ENCODE results near the gene CRMP1. TPM values are rescaled to one million over a fixed set of nuclear protein-coding genes. Genes with fewer than 3 reads are reported as not detected.

Gene CRMP1
- total and polyA plus RNA-seq, 2 donors (not counting 3 experiments of a cell fraction or from before 2014, with no cell fraction given), result 0.06 TPM; not detected in 1

- no peak overlapping the region for H3K4me3 ChIP-seq (replicated peaks in 1 of 3; ENCODE audit: insufficient read depth in 1 of 3, low read depth in 1 of 3, low read length in 3 of 3)
- DNase-seq (ENCODE audit: low read depth, low spot score) (no peak), FAIRE-seq (no peak)
- BruUV-seq (replicated peaks), result no TSS peak
- no peak overlapping the region for H2AFZ ChIP-seq (ENCODE audit: low read depth, low read length)
- no peak overlapping the region for H3K4me2 ChIP-seq (ENCODE audit: insufficient read depth, low read length)
- no peaks in the 10 kb centered on the region for H3K79me2 ChIP-seq (ENCODE audit: control insufficient read depth, insufficient read depth, low read length)
- no peaks in the 10 kb centered on the region for H3K27me3 ChIP-seq (ENCODE audit: control insufficient read depth in 2 of 2, insufficient read depth in 2 of 2, low read length in 2 of 2)
- H3K27ac ChIP-seq (ENCODE audit: insufficient read depth, low read depth, low read length), result no peak overlapping the region
- dilution Hi-C loops (cut with MboI; ENCODE audit: extremely low pct_ligation_motif_present, low sequenced_read_pairs) (no loop called here), intact Hi-C loops (cut with micrococcal nuclease) (no loop called here)
- H3K9me3 ChIP-seq (replicated peaks; ENCODE audit: control insufficient read depth, insufficient read depth, low read length), result no peaks in the 10 kb centered on the region
- TF ChIP-seq JUN (IDR thresholded peaks at IDR 0.05; ENCODE audit: borderline replicate concordance, insufficient read depth, insufficient read length, low read depth) (no peak), MAX (IDR thresholded peaks at IDR 0.05; ENCODE audit: insufficient read depth, insufficient read length) (no peak), MYC (IDR thresholded peaks at IDR 0.05; ENCODE audit: low read depth, low read length) (no peak)
- POLR2A ChIA-PET, result no interaction called here
- H3K4me1 ChIP-seq (ENCODE audit: control insufficient read depth, extremely low read depth, insufficient read depth, low read length), result no peaks in the 10 kb centered on the region
- H3K9ac ChIP-seq (replicated peaks; ENCODE audit: extremely low read depth, insufficient read depth, low read length), result no peak overlapping the region
- CTCF ChIA-PET, result no interaction called here
- no peaks in the 10 kb centered on the region for H4K20me1 ChIP-seq (replicated peaks; ENCODE audit: control insufficient read depth, extremely low read depth, insufficient read depth, low read length)
- H3K9me1 ChIP-seq (replicated peaks; ENCODE audit: control insufficient read depth, extremely low read depth, insufficient read depth, low read length), result no peaks in the 10 kb centered on the region
- no peaks in the 10 kb centered on the region for H3K36me3 ChIP-seq (ENCODE audit: control insufficient read depth in 2 of 2, extremely low read depth in 1 of 2, insufficient read depth in 2 of 2, low read length in 2 of 2)
These were observed 34.9 kb upstream of the CRMP1 start for GRCh38 chr4:5927747-5928146.

- CTCF ChIA-PET, result no interaction called here
- Histone ChIP-seq H3K27ac (ENCODE audit: insufficient read depth, low read depth, low read length) (no peak overlapping the region), H3K9ac (replicated peaks; ENCODE audit: extremely low read depth, insufficient read depth, low read length) (no peak overlapping the region), H3K4me2 (ENCODE audit: insufficient read depth, low read length) (no peak overlapping the region), H3K9me3 (replicated peaks; ENCODE audit: control insufficient read depth, insufficient read depth, low read length) (no peaks in the 10 kb centered on the region), H3K79me2 (ENCODE audit: control insufficient read depth, insufficient read depth, low read length) (no peaks in the 10 kb centered on the region), H3K4me3 (replicated peaks in 1 of 3; ENCODE audit: insufficient read depth in 1 of 3, low read depth in 1 of 3, low read length in 3 of 3) (no peak overlapping the region), H2AFZ (ENCODE audit: low read depth, low read length) (no peak overlapping the region), H3K27me3 (ENCODE audit: control insufficient read depth in 2 of 2, insufficient read depth in 2 of 2, low read length in 2 of 2) (no peaks in the 10 kb centered on the region), H3K9me1 (replicated peaks; ENCODE audit: control insufficient read depth, extremely low read depth, insufficient read depth, low read length) (no peaks in the 10 kb centered on the region), H3K4me1 (ENCODE audit: control insufficient read depth, extremely low read depth, insufficient read depth, low read length) (no peaks in the 10 kb centered on the region), H3K36me3 (ENCODE audit: control insufficient read depth in 2 of 2, extremely low read depth in 1 of 2, insufficient read depth in 2 of 2, low read length in 2 of 2) (no peaks in the 10 kb centered on the region), H4K20me1 (replicated peaks; ENCODE audit: control insufficient read depth, extremely low read depth, insufficient read depth, low read length) (no peaks in the 10 kb centered on the region)
- no peak for DNase-seq (ENCODE audit: low read depth, low spot score)
- POLR2A ChIA-PET, result no interaction called here
- dilution Hi-C loops (cut with MboI; ENCODE audit: extremely low pct_ligation_motif_present, low sequenced_read_pairs) (no loop called here), intact Hi-C loops (cut with micrococcal nuclease) (no loop called here)
- TF ChIP-seq GATA2 (IDR thresholded peaks at IDR 0.05; ENCODE audit: insufficient read depth, insufficient read length, low read depth, low read length), result no peak
- no peak for TF ChIP-seq MYC (IDR thresholded peaks at IDR 0.05; ENCODE audit: low read depth, low read length)
- TF ChIP-seq MAX (IDR thresholded peaks at IDR 0.05; ENCODE audit: insufficient read depth, insufficient read length), result no peak
- no peak for TF ChIP-seq JUN (IDR thresholded peaks at IDR 0.05; ENCODE audit: borderline replicate concordance, insufficient read depth, insufficient read length, low read depth)
- TF ChIP-seq EZH2 (IDR thresholded peaks at IDR 0.05; ENCODE audit: borderline replicate concordance, low read depth, low read length, severe bottlenecking), result no peak
- no peak for TF ChIP-seq FOS (IDR thresholded peaks at IDR 0.05; ENCODE audit: borderline replicate concordance, insufficient read depth, low read length)
- no peak for TF ChIP-seq POLR2AphosphoS5 (IDR thresholded peaks at IDR 0.05; ENCODE audit: insufficient read depth, low read depth, low read length)
- no peak for TF ChIP-seq CTCF (IDR thresholded peaks at IDR 0.05; ENCODE audit: extremely low read depth in 1 of 2, insufficient read depth in 1 of 2, low read depth in 1 of 2, low read length in 2 of 2)
- no peak for TF ChIP-seq POLR2A (IDR thresholded peaks at IDR 0.05; ENCODE audit: low read depth, low read length)
- BruUV-seq (replicated peaks), result no TSS peak
- FAIRE-seq, result no peak
These were observed 34.2 kb upstream of the CRMP1 start for GRCh38 chr4:5927116-5927515.
